ENCODE results near the gene MMP24OS. TPM values are rescaled to one million over a fixed set of nuclear protein-coding genes. Genes with fewer than 3 reads are reported as not detected.

MMP24OS gene
- total and polyA plus RNA-seq, 2 donors (not counting 3 experiments of a cell fraction or from before 2014, with no cell fraction given) = 35.1 to 55.6 TPM

- intact Hi-C loops (cut with micrococcal nuclease) (loop anchor here (1.0 kb wide), 4 partner anchors 21 to 142 kb away; partner anchors contain the start of gene EIF6), dilution Hi-C loops (cut with MboI; ENCODE audit: extremely low pct_ligation_motif_present, low sequenced_read_pairs) (no loop called here)
- Histone ChIP-seq H4K20me1 (replicated peaks; ENCODE audit: control insufficient read depth, extremely low read depth, insufficient read depth, low read length) (no peaks in the 10 kb centered on the region), H3K36me3 (ENCODE audit: control insufficient read depth in 2 of 2, extremely low read depth in 1 of 2, insufficient read depth in 2 of 2, low read length in 2 of 2) (no peaks in the 10 kb centered on the region), H3K4me2 (ENCODE audit: insufficient read depth, low read length) (no peak overlapping the region), H3K4me3 (replicated peaks in 1 of 3; ENCODE audit: insufficient read depth in 1 of 3, low read depth in 1 of 3, low read length in 3 of 3) (no peak overlapping the region), H3K27me3 (ENCODE audit: control insufficient read depth in 2 of 2, insufficient read depth in 2 of 2, low read length in 2 of 2) (no peaks in the 10 kb centered on the region), H3K79me2 (ENCODE audit: control insufficient read depth, insufficient read depth, low read length) (no peaks in the 10 kb centered on the region), H3K9ac (replicated peaks; ENCODE audit: extremely low read depth, insufficient read depth, low read length) (peak overlapping the region; percentile 22), H3K9me1 (replicated peaks; ENCODE audit: control insufficient read depth, extremely low read depth, insufficient read depth, low read length) (no peaks in the 10 kb centered on the region), H2AFZ (ENCODE audit: low read depth, low read length) (no peak overlapping the region), H3K9me3 (replicated peaks; ENCODE audit: control insufficient read depth, insufficient read depth, low read length) (no peaks in the 10 kb centered on the region), H3K27ac (ENCODE audit: insufficient read depth, low read depth, low read length) (peak overlapping the region; percentile 82), H3K4me1 (ENCODE audit: control insufficient read depth, extremely low read depth, insufficient read depth, low read length) (peaks cover 69% of the 10 kb centered on the region)
- BruUV-seq (replicated peaks) = no TSS peak
- ChIA-PET POLR2A (interaction anchor here (1.3 to 1.5 kb wide), 2 partner anchors 27 to 150 kb away, joined by 3 to 9 read pairs; partner anchors contain the start of genes CEP250 and MMP24OS), CTCF (interaction anchor here (0.8 to 9.7 kb wide), 18 partner anchors 14 to 429 kb away, joined by 3 to 200 read pairs (median 10); partner anchors contain the start of genes EDEM2, EIF6, FAM83C and GDF5)
- DNase-seq (ENCODE audit: low read depth, low spot score) = no peak
- TF ChIP-seq, protein P1, sequence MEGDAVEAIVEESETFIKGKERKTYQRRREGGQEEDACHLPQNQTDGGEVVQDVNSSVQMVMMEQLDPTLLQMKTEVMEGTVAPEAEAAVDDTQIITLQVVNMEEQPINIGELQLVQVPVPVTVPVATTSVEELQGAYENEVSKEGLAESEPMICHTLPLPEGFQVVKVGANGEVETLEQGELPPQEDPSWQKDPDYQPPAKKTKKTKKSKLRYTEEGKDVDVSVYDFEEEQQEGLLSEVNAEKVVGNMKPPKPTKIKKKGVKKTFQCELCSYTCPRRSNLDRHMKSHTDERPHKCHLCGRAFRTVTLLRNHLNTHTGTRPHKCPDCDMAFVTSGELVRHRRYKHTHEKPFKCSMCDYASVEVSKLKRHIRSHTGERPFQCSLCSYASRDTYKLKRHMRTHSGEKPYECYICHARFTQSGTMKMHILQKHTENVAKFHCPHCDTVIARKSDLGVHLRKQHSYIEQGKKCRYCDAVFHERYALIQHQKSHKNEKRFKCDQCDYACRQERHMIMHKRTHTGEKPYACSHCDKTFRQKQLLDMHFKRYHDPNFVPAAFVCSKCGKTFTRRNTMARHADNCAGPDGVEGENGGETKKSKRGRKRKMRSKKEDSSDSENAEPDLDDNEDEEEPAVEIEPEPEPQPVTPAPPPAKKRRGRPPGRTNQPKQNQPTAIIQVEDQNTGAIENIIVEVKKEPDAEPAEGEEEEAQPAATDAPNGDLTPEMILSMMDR (IDR thresholded peaks at IDR 0.05; ENCODE audit: extremely low read depth in 1 of 2, insufficient read depth in 1 of 2, low read depth in 1 of 2, low read length in 2 of 2) = no peak
- TF ChIP-seq POLR2A (IDR thresholded peaks at IDR 0.05; ENCODE audit: low read depth, low read length) = no peak
- no peak for TF ChIP-seq FOS (IDR thresholded peaks at IDR 0.05; ENCODE audit: borderline replicate concordance, insufficient read depth, low read length)
- TF ChIP-seq EZH2 (IDR thresholded peaks at IDR 0.05; ENCODE audit: borderline replicate concordance, low read depth, low read length, severe bottlenecking) = no peak
- no peak for TF ChIP-seq MAX (IDR thresholded peaks at IDR 0.05; ENCODE audit: insufficient read depth, insufficient read length)
- TF ChIP-seq POLR2AphosphoS5 (IDR thresholded peaks at IDR 0.05; ENCODE audit: insufficient read depth, low read depth, low read length) = no peak
- no peak for TF ChIP-seq JUN (IDR thresholded peaks at IDR 0.05; ENCODE audit: borderline replicate concordance, insufficient read depth, insufficient read length, low read depth)
- TF ChIP-seq GATA2 (IDR thresholded peaks at IDR 0.05; ENCODE audit: insufficient read depth, insufficient read length, low read depth, low read length) = no peak
- TF ChIP-seq MYC (IDR thresholded peaks at IDR 0.05; ENCODE audit: low read depth, low read length) = no peak
- no peak for FAIRE-seq
These were observed 27.0 kb upstream of the MMP24OS start for GRCh38 chr20:35304956-35305355.
